Medulla oblongata (tissue), 1 donor: ENCODE data around the gene CDH4.
"Not testable (repeated sequence)": the region's sequence is repeated elsewhere in the genome, so short reads cannot be mapped to it uniquely, and the experiment has no call there.

Experiments used
- DNase-seq: peaks from one replicate; pipeline ENCODE4 v3.0.0-alpha.2; 2015; ENCODE audit errors: extremely low spot score

The CDH4 gene

DNA sequence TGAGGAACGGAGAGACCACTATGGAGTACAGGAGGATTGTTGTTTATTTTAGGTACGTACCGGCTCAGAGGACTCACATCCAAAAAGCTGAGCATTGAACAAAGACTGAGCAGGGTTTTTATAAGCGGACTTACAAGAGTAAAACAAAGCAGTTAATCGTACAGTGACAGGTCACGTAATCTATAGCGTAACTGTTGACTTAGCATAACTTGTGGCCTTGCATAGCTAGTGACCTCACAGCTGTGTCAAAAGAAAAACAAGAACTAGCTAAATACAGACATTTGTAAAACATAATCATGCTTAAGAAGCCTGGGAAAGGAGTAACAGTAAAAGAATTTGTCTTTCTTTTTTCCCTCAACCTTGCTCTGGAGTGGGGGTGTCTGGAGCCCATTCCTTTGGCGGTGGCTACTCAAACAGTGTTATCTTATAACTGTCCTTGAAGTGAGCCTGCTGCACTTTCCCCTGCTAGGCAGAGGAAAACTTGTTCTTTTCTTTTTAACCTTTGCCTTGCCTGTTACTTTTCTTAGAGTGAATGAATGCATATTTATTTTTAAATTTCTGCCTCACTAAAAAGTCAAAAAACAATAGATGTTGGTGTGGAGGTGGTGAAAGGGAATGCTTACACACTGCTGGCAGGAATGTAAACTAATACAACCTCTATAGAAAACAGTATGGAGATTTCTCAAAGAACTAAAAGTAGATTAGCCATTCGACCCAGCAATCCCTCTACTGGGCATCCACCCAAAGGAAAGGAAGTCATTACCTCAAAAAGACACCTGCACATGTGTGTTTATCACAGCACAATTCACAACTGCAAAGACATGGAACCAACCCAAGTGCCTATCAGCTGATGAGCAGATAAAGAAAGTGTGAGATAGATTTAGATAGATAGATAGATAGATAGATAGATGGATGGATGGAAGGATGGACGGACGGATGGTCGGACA, 704.6 kb downstream of the CDH4 start:
- no peak for DNase-seq

DNA sequence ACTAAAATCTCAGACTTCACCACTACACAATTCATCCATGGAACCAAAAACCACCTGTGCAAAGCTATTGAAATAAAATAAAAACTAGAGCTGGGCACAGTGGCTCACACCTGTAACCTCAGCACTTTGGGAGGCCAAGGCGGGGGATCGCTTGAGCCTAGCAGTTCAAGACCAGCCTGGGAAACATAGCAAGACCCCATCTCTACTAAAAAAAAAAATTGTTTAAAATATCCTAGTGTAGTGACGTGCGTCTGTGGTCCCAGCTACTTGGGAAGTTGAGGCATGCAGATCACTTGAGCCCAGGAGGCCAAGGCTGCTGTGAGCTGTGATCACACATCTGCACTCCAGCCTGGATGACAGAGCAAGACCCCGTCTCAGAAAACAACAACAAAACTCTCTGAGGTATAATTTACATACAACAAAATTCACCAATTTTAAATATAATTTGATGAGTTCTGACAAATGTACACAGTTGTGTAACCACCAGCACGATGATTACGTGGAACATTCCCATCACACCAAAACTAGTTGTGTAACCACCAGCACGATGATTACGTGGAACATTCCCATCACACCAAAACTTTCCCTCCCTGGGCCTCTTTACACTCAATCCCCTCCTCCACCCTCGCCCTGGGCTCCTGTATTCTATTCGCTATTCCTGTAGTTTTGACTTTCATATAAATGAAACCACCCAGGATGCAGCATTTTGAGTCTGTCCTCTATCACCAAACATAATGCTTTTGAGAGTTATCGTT, 706.1 kb downstream of the CDH4 start:
- no peak for DNase-seq

DNA sequence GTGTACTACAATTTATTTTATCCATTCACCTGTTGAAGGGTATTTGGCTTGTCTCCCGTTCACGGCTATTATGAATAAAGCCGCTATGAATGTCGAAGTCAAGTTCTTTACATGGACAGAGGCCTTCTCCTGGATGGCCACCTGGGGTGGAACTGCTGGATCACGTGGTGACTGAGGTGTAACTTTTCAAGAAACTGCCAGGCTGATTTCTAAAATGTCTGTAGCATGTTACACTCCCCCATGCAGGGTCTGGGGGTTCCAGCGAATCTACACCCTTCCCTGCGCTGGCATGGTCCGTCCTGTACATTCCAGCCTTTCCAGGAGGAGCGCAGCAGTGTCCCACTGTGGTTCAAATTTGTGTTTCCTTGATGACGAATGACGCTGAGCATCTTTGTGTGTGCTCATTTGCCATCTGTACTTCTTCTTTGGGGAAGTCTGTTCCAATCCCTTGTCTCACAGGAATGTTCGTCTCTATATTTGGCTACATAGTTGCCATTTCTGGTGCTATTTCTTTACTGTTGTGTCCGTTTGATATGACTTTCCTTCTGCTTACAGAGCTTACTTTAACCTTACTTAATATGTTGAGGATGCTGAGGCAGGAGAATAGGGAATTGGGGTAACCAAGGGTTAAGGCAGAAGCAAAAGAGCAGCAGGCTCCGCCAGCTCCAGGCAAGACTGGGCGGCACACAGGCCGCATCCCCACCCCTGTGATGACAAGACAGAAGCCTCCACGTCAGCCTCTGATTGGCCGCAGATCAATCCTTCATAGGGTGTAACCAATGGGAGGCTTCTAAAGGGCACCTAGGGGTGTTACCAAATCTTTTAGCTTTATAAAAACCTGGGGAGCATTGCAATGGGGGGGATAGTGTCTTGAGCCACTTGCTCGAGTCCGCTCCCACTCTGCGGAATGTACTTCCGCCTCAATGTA, 707.0 kb downstream of the CDH4 start:
- no peak for DNase-seq

DNA sequence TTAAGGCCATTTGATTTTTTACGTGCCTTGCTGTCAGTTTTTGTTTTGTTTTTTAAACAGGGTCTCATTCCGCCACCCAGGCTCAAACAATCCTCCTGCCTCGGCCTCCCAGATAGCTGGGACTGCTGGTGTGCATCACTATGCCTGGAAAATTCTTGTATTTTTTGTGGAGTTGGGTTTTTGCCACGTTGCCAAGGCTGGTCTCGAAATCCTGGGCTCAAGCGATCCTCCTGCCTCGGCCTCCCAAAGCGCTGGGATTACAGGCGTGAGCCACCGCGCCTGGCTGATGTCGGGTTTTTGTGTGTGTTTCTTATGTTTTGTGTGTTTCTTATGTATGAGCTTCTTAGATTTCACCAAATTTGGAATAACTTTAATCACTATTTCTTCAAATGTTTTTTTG, 708.8 kb downstream of the CDH4 start:
- no peak for DNase-seq

DNA sequence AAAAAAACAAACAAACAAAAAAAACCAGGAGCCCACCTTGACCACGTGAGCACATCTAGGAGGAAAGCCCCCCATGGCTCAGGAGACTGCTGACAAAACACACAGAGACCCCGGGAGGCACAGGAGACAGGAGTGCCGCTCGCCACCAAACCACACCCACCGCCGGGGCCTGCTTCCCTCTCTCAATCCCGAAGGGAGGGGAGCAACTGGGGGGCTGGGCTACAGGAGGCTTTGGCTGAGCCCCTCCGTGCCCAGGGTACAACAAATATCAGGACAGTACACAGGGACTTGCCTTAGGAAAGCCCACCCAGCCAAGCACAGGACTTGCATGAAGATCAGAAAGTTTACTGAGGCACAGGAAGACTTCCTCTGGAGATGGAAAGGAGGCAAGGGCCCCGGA, 711.1 kb downstream of the CDH4 start:
- no peak for DNase-seq

DNA sequence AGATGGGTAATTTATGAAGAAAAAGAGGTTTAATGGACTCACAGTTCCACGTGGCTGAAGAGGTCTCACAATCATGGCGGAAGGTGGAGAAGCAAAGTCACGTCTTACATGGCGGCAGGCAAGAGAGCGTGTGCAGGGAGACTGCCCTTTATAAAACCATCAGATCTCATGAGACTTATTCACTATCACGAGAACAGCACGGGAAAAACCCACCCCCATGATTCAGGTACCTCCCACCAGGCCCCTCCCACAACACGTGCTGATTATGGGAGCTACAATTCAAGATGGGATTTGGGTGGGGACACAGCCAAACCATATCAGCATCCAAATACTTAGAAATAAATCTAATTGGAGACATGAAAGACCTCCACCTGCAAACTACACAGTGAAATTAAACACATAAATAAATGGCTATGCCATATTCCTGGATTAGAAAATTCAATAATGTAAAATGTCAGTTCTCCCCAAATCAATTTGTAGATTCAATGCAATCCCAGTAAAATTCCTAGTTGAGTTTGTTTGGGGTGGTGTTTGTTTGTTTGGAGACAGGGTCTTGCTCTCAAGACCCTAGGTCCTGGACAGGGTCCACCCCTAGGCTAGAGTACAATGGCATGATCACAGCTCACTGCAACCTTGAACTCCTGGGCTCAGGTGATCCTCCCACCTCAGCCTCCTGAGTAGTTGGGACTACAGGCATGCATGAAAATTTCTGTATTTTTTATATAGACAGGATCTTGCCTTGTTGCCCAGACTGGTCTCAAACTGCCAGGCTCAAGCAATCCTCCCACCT, 712.0 kb downstream of the CDH4 start:
- no peak for DNase-seq

DNA sequence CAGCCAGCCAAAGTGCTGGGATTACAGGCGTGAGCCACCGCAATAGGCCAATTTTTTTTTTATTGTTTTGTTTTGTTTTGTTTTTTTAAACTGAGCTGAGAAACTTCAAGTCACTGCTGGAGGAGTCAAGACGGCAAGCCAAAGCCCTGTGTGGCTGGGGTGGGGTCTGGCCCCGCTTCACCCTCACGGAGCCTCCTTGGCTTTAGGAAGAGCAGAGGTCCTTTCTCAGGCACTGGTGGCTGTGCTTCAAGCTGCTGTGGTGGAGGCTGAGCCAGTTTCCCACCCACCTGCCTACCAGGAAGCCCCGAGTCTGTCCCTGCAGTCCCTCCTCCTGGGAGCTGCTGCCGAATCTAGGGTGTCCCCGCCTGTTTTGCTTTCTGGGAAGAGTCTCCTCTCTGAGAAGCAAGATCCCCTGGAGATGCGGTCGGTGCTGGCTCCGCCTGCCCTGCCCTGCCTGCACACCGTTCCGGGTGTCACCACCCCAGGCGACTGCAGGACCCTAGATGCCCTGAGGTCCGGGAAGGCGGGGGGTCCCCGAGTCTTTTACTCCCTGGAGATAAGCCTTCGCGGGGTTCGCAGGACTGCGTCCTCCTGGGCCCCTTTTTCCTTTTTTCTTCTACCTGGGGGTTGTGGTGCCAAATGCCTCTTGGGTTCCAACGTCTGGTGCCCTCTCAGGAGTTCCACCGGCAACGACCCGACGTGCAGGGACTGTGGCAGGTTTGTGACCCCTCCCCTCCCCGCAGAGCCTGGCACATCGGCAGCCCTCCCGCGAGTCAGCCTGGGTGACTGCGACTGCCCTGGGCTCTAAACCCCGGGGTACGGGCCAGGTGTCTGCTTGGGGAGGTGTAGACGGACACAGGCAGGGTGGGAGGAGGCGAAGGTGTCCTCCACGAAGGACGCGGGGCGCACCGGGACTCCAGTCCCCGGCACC, 712.9 kb downstream of the CDH4 start:
- no peak for DNase-seq

DNA sequence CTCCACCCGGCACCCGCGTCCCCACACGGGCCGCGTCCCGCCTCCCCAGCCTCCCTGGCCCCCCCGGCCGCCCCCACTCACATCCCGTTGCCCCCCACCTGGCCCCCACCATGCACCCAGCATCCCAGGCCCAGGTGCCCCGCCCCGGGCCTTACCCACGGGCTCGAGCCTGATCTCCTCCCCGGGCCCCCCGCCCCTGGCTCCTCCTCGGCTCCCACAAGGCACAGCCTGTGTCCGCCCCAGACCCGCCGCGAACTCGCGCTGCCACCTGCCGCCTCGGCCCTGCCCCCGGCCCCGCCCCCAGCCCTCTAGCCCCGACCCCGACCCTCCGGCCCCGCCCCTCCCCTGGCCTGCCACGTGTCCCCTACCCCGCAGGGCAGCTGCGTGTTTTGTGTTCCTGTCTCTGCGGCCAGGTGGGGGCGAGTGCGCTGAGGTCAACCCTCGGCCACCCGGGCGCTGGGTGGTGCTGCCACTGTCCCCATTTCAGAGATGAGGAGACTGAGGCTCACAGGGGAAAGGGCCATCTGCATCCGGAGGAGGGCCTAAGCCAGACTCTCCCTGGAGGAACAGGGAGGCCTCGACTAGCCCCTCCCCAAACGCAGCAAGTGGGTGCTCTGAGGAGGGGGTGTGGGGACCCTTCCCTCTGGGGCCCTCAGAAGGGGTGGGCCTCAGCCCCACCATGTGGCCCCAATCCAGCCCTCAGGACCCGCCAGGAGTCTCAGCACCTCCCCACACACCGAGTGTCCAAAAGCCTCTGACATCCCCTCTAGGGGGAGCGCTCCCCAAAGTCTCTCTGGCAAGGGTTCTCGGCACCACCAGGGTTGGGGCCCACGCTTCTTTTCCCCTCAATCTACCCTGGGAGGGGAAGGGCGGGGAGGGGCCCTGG, 713.8 kb downstream of the CDH4 start:
- DNase-seq, result no peak

DNA sequence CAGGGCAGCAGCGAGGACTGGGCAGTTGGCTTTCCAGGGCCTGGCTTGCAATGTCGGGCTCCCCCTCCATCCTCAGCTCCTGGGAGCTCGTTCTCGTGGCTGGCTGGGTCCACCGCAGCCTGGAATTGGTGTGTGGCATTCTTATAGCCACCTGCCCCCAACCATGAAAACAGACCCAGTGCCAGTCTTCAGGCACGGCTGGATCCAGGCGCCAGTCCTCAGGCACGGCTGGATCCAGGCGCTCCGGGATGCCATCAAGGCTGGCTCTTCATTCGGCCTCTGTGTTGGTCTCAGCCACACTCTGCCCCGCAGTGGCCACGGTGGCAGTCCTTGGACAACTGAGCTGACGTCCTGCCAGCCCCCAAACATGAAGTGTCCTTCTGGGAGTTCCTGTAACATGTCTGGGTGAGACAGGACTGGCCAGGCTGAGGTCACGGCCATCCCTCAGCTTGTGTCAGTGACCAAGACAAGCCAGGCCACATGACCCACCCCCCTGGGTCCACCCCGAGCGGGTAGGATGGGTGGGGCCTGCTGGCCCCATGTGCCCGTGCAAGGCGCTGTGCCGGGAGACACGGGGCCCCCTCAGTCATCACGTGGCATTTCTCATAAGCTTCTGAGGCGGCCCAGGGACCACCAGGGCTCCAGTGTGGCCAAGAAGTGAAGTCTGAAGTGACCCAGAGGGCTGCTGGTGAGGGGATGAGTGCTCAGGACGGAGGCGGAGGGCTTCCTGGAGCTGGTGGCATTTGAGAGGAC, 714.6 kb downstream of the CDH4 start:
- no peak for DNase-seq

DNA sequence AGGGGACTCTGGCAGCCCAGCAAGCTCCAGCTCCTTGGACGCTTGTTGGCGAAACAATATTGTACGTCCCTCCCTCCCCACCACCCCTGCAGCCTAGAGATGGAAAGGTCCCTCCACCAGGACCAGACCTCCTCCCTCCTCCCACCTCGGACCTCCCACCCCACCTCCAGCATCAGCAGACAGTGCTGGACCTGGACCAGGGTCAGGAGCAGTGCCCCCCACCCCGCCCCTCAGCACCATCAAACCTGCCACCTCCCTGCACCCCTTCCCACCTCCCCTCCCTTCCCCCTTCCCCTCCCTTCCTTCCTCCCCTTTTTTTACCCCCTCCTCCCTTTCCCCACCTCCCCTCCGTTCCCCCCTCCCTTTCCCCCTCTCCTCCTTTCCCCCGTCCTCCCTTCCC, 715.2 kb downstream of the CDH4 start:
- no peak for DNase-seq

DNA sequence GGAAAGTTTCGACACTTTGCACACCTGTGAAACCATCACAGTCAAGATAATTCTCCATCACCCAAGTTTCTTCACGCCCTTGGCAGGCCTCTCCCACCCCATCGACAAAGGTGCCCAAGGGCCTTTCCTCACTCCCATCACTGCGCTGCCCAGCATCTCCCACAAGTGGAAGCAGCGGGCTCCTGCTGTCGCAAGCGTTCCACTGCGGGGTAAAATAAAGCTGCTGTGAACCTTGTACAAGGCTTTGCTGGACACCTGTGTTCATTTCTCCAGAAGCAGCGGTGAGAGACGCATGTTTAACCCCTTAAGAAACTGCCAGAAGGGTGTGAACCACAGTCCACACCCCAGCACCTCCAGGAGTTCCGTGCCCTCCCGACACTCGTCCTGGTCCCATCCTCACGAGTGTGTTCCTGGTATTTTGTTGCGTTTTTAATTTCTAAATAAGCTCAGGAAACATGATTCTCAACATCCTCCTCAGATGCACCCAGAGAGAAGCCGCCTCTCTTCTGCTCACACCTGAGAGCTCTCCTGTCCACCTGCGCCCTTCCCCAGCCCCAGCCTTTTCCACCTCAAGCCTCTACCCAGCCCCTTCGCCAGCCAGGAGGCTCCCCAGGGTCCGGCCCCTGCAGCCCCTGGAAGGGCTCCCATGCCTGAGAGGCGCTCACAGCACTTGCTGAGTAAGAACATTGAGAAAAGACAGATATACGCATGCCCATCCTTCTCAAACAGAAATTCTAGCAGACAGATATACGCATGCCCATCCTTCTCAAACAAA, 716.2 kb downstream of the CDH4 start:
- no peak for DNase-seq

DNA sequence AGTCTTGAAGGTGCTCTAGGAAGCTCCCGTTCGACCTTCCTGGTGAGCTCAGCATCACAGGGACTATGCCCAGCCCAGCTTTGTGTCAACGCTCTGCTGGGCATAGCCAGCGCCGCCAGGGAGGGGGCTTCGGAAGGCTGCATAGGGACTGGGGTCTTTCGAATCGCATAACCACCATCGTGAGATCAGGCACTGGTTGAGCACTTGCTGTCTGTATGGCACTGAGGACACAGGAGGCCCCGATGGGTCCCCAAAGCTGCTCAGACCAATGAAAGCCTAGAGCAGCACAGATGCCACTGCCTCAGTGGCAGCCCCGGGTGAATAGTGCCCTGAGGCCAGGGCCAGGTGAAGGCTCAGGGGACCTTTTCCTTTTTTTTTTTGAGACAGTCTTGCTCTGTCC, 716.9 kb downstream of the CDH4 start:
- no peak for DNase-seq

DNA sequence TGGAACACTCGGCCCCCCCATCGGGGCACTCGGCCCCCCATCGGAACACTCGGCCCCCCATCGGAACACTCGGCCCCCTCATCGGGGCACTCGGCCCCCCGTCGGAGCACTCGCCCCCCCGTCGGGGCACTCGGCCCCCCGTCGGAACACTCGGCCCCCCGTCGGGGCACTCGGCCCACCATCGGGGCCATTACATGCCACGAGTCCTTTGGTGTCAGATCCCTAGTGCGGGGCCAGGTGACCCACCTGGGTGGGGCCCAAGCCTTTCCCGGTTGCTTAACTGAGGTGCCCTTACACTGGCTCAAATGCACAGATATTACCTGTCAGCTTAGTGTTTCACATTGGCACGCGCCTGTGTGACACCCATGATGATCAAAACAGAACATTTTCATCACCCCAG, 717.7 kb downstream of the CDH4 start:
- DNase-seq, result no peak

DNA sequence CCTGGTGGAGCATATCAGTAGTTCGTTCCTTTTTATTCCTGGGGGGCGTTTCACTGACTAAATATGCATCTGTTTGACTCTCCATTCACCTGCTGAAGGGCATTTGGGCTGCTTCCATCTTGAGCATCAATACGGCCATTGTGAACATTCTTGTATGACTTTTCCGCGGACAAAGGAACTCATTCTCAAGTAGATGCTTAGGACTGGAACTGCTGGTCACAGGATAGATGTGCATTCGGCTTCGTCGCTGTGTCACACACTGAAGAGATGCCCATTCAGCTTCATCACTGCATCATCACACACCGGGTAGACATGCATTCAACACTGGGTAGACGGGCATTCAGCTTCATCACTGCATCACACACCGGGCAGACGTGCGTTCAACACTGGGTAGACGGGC, 718.3 kb downstream of the CDH4 start:
- DNase-seq, result peak; percentile 85

DNA sequence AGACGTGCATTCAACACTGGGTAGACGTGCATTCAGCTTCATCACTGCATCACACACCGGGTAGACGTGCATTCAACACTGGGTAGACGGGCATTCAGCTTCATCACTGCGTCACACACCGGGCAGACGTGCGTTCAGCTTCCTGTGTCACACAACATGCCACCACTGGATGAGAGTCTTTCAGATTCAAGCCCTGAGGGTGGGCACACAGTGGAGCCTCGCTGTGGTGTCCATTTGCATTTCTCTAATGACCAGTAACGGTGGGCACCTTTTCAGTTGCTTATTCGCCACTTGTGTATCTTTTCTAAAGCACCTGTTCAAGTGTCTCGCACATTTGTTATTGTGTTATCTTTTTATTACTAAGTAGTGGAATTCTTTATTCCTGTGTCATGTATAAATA, 719.5 kb downstream of the CDH4 start:
- not testable (repeated sequence) for DNase-seq

DNA sequence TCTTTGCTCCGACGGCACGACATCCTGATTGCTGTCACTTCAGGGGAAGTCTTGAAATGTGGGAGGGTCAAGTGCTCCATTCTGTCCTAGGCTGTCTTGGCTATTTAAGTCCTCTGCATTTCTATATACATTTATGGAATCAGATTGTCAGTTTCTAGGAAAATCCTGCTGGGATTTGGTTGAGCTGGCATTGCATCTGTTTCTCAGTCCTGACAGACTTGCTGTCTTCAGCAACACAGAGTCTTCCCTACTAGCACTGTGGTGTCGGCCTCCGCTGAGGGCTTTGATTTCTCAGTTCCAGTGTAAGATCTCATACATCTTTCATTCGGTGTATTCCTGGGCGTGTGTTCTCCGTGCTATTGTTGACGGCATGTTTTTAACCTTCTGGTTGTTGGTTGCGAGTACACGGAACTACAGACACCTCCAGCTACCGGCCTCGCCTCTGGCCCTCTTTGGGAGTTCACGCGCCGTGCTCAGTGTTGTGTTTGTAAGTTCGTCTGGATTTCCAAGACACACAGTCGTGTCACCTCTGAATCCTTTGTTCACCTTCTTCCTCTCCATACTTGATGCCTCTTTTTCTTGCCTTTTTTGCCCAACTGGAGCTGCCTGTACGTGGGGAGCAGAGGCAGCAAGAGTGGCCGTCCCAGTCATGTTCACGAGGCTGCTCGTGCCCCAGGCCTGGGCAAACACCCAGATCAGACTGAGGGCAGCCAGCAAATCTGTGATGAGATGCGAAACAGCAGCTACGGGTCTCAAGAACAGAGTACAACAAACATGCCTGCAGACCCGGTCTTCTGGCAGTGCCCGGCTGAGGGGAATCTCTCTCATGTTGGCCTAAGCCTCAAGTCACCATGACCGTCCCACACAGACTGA, 720.8 kb downstream of the CDH4 start:
- DNase-seq, result no peak
